Panc1 (cell line): ENCODE measurements around the gene ATXN1. TPM values are rescaled to one million over a fixed set of nuclear protein-coding genes. Genes with fewer than 3 reads are reported as not detected.

Source experiments
- ATAC-seq: fragments of 200-7000 bp; cut with Tn5 transposase; 2 replicates; pipeline ENCODE4 v1.9.1; 2020; ENCODE audit warnings: mild to moderate bottlenecking, moderate library complexity
- BruUV-seq: library from RNA; stranded (reverse); fragments of 400-500 nt; replicated peaks from 2 replicates; lab custom pipeline; 2021; lab: Mats Ljungman, UMichigan
- CTCF ChIA-PET: fragments of 300-600 bp; sonication (Branson Sonifier 250); formaldehyde crosslinking; loops from one replicate; lab custom pipeline; 2022; ENCODE audit warnings: antibody characterized with exemption; lab: Charles Lee
- POLR2A ChIA-PET: fragments of 300-600 bp; sonication (Branson Sonifier 250); formaldehyde crosslinking; loops from one replicate; lab custom pipeline; 2022; ENCODE audit warnings: antibody characterized with exemption; lab: Charles Lee
- DNase-seq: peaks from one replicate; pipeline ENCODE4 v3.0.0-alpha.2; 2010; ENCODE audit warnings: low read depth, low spot score
- H3K27ac ChIP-seq: 2 replicates; pipeline ENCODE4 v1.5.1; 2011; ENCODE audit warnings: mild to moderate bottlenecking, low read length, inconsistent platforms
- H3K27me3 ChIP-seq: fragments of 200-500 bp; sonication (Bioruptor generic); 2 replicates; pipeline ENCODE4 v1.6.0; 2014; ENCODE audit warnings: low read length, inconsistent platforms; ENCODE audit not compliant: control insufficient read depth, insufficient read depth
- H3K36me3 ChIP-seq: fragments of 200-500 bp; sonication (Bioruptor generic); 2 replicates; pipeline ENCODE4 v1.5.1; 2014; ENCODE audit warnings: inconsistent platforms, mild to moderate bottlenecking, low read length, moderate library complexity; ENCODE audit not compliant: control insufficient read depth, insufficient read depth
- H3K4me1 ChIP-seq: 2 replicates; pipeline ENCODE4 v1.5.1; 2011; ENCODE audit warnings: inconsistent platforms, mild to moderate bottlenecking, low read length, moderate library complexity; ENCODE audit not compliant: control insufficient read depth, insufficient read depth
- H3K4me3 ChIP-seq, 2 experiments: 2 replicates each; pipeline ENCODE4 v1.5.1; 2011 to 2012; ENCODE audit warnings: low read depth in 2 of 2, low read length in 2 of 2, mild to moderate bottlenecking in 2 of 2, inconsistent platforms in 1 of 2, moderate library complexity in 1 of 2
- H3K9me3 ChIP-seq: fragments of 200-500 bp; sonication (Bioruptor generic); 2 replicates; pipeline ENCODE4 v1.5.1; 2014; ENCODE audit warnings: low read depth, mild to moderate bottlenecking, inconsistent platforms, low read length, moderate library complexity; ENCODE audit not compliant: control insufficient read depth, insufficient read depth
- CTCF ChIP-seq: fragments of 450-650 bp; IDR thresholded peaks from 2 replicates; pipeline ENCODE4 v1.5.1; 2017; ENCODE audit warnings: mild to moderate bottlenecking
- POLR2AphosphoS5 ChIP-seq: IDR thresholded peaks from 2 replicates; pipeline ENCODE4 v1.6.1; 2012; ENCODE audit warnings: mild to moderate bottlenecking, low read depth, low read length, moderate library complexity
- REST ChIP-seq, 2 experiments: IDR thresholded peaks; 2 replicates each; pipeline ENCODE4 v1.6.1; 2011 to 2012; ENCODE audit warnings: low read depth in 2 of 2, control low read depth in 1 of 2, low read length in 1 of 2, mild to moderate bottlenecking in 1 of 2, moderate library complexity in 1 of 2; ENCODE audit not compliant: insufficient read depth in 1 of 2
- SIN3A ChIP-seq: IDR thresholded peaks from 2 replicates; pipeline ENCODE4 v1.6.1; 2012; ENCODE audit warnings: low read depth, mild to moderate bottlenecking, low read length, moderate library complexity, borderline replicate concordance; ENCODE audit not compliant: insufficient read depth
- TCF7L2 ChIP-seq: IDR thresholded peaks from 2 replicates; pipeline ENCODE4 v1.6.1; 2011; ENCODE audit warnings: mild to moderate bottlenecking, low read depth, low read length, inconsistent platforms
- in situ Hi-C: cut with HindIII; loops from 2 replicates; pipeline ENCODE4 v1.10.0; 2016; ENCODE audit warnings: low sequenced_read_pairs, low pct_unique_long_range_greater_than_20kb
- intact Hi-C: fragments of 100-400 bp; cut with micrococcal nuclease; formaldehyde crosslinking; loops from one replicate; pipeline ENCODE4 v1.10.0; 2022; ENCODE audit not compliant: unreplicated experiment
- total RNA-seq: library from RNA; stranded (reverse); gene quantifications from one replicate; pipeline ENCODE4 v1.2.1, GENCODE V29; 2021; ENCODE audit not compliant: unreplicated experiment

The ATXN1 gene
- total RNA-seq, 1 experiment from 2014 or later: 67.1 TPM

- in situ Hi-C loops: no loop called here
- Histone ChIP-seq H3K27ac (peak overlapping the region; percentile 99), H3K4me1 (peaks cover 96% of the 10 kb centered on the region), H3K9me3 (no peaks in the 10 kb centered on the region), H3K36me3 (no peaks in the 10 kb centered on the region), H3K27me3 (no peaks in the 10 kb centered on the region), H3K4me3 (0 out of 4 replicates have a peak overlapping the region, but pooled peaks of 1 of the 2 experiments have one; percentile 14)
- CTCF ChIA-PET: interaction anchor here (0.5 to 0.6 kb wide), 2 partner anchors 237 to 892 kb away, joined by 3 to 7 read pairs; no protein-coding TSS in a partner anchor
- no peak for DNase-seq
- BruUV-seq: no TSS peak
- TF ChIP-seq POLR2AphosphoS5: no peak
- peak; percentile 78; the same call in 1 of the 2 replicates for TF ChIP-seq TCF7L2
- TF ChIP-seq SIN3A: no peak
- POLR2A ChIA-PET: no interaction called here
- intact Hi-C loops: loop anchor here (5.0 kb wide), 1 partner anchor 34 kb away; the partner anchor contains the start of gene ATXN1
- ATAC-seq: peak; percentile 36
Observed at GRCh38 chr6:16727996-16728395, 33.3 kb downstream of the ATXN1 start.

- H3K9me3 ChIP-seq: no peaks in the 10 kb centered on the region
- in situ Hi-C loops: no loop called here
- peak overlapping the region; percentile 11 to 33; a peak in 3 of 4 replicates for H3K4me3 ChIP-seq
- intact Hi-C loops: loop anchor here (5.0 kb wide), 1 partner anchor 37 kb away; the partner anchor contains the start of gene ATXN1
- peaks cover 96% of the 10 kb centered on the region for H3K4me1 ChIP-seq
- H3K27me3 ChIP-seq: no peaks in the 10 kb centered on the region
- ChIA-PET POLR2A (interaction anchor here (0.5 to 1.4 kb wide), 4 partner anchors 9 to 46 kb away, joined by 3 to 6 read pairs (median 4); partner anchors contain the start of gene ATXN1), CTCF (interaction anchor here (1.1 kb wide), 1 partner anchor 12 kb away, joined by 3 read pairs; no protein-coding TSS in a partner anchor)
- peak overlapping the region; percentile 99 for H3K27ac ChIP-seq
- BruUV-seq: TSS peak; percentile 43
- no peaks in the 10 kb centered on the region for H3K36me3 ChIP-seq
- DNase-seq: peak; percentile 80
- ATAC-seq: peak; percentile 31; the same call in 1 of the 2 replicates
- TF ChIP-seq REST (IDR thresholded peaks at IDR 0.05; ENCODE audit: insufficient read depth in 1 of 2, low read depth in 2 of 2, low read length in 1 of 2): 0 out of 4 replicates have a peak, but pooled peaks of 1 of the 2 experiments have one; percentile 23
- TF ChIP-seq SIN3A: no peak
- peak; percentile 33; the same call in 1 of the 2 replicates for TF ChIP-seq POLR2AphosphoS5
Observed at GRCh38 chr6:16725145-16725864, 36.0 kb downstream of the ATXN1 start.

- no peaks in the 10 kb centered on the region for H3K9me3 ChIP-seq
- CTCF ChIA-PET: interaction anchor here (0.7 kb wide), 1 partner anchor 12 kb away, joined by 4 read pairs; no protein-coding TSS in a partner anchor
- H3K36me3 ChIP-seq: no peaks in the 10 kb centered on the region
- POLR2A ChIA-PET: interaction anchor here (0.6 kb wide), 1 partner anchor 39 kb away, joined by 3 read pairs; no protein-coding TSS in a partner anchor
- intact Hi-C loops: loop anchor here (5.0 kb wide), 1 partner anchor 392 kb away; no protein-coding TSS in a partner anchor
- in situ Hi-C loops: no loop called here
- H3K27me3 ChIP-seq: no peaks in the 10 kb centered on the region
- peak; percentile 41; the same call in 1 of the 2 replicates for ATAC-seq
- TF ChIP-seq TCF7L2: no peak
- no peak for TF ChIP-seq POLR2AphosphoS5
- no peak for TF ChIP-seq SIN3A
- no peak for TF ChIP-seq CTCF
- no peak for TF ChIP-seq REST (IDR thresholded peaks at IDR 0.05; ENCODE audit: insufficient read depth in 1 of 2, low read depth in 2 of 2, low read length in 1 of 2)
- H3K27ac ChIP-seq: peak overlapping the region; percentile 99
- DNase-seq: peak; percentile 78
- no TSS peak for BruUV-seq
- H3K4me3 ChIP-seq: peak overlapping the region in 1 of 2 experiments; percentile 6; a peak in 1 of 4 replicates
- peaks cover 94% of the 10 kb centered on the region for H3K4me1 ChIP-seq
Observed at GRCh38 chr6:16723826-16724225, 37.4 kb downstream of the ATXN1 start.
